HepG2 (cell line): Measurements from ENCODE around the gene PPP1CA. TPM values are rescaled to one million over a fixed set of nuclear protein-coding genes. Genes with fewer than 3 reads are reported as not detected.

Source experiments
- ATAC-seq: fragments of 200-7000 bp; cut with Tn5 transposase; 3 replicates; pipeline ENCODE4 v1.9.1; 2020; ENCODE audit warnings: mild to moderate bottlenecking, moderate library complexity
- BruUV-seq: library from RNA; stranded (reverse); fragments of 400-500 nt; replicated peaks from 2 replicates; lab custom pipeline; 2021; lab: Mats Ljungman, UMichigan
- CTCF ChIA-PET: fragments of 300-600 bp; formaldehyde crosslinking; extraction: SDS; loops from one replicate; lab custom pipeline; 2021; ENCODE audit warnings: low total read pairs, inconsistent platforms, low intra/inter-chr PET ratio; lab: Yijun Ruan, JAX
- POLR2A ChIA-PET: fragments of 350-600 bp; sonication (Branson Sonifier 250); formaldehyde crosslinking; loops from one replicate; lab custom pipeline; 2020; ENCODE audit warnings: antibody characterized with exemption, inconsistent platforms; lab: Yijun Ruan, JAX
- DNase-seq: peaks from one replicate; pipeline ENCODE4 v3.0.0-alpha.2; 2015; ENCODE audit warnings: low spot score
- FAIRE-seq: peaks from 3 replicates; lab custom pipeline; 2011; peaks lifted over from hg19 to GRCh38; lab: Jason Lieb, UNC
- H2AFZ ChIP-seq: one replicate; pipeline ENCODE4 v1.6.1; 2011; ENCODE audit warnings: low read length, inconsistent platforms
- H3K27ac ChIP-seq: fragments of 300-600 bp; 3 replicates; pipeline ENCODE4 v1.8.0; 2011; ENCODE audit warnings: mixed run types, mild to moderate bottlenecking, mixed read lengths, low read length, inconsistent platforms; ENCODE audit not compliant: insufficient read depth; ENCODE audit errors: extremely low read length
- H3K27me3 ChIP-seq, 2 experiments: fragments of 200-600 bp in 1 of 2; 2 replicates in 1 of 2; 3 replicates in 1 of 2; pipeline versions ENCODE4 v1.6.0 to v1.8.0; 2011; ENCODE audit warnings: low read length in 2 of 2, mild to moderate bottlenecking in 2 of 2, moderate library complexity in 2 of 2, inconsistent platforms in 1 of 2; ENCODE audit not compliant: insufficient read depth in 2 of 2, control insufficient read depth in 1 of 2
- H3K36me3 ChIP-seq, 2 experiments: fragments of 200-600 bp in 1 of 2; replicated peaks in 1 of 2; 2 replicates in 1 of 2; 3 replicates in 1 of 2; pipeline versions ENCODE4 v1.5.1 to v1.8.0; 2011; ENCODE audit warnings: low read length in 2 of 2, inconsistent platforms in 1 of 2; ENCODE audit not compliant: insufficient read depth in 2 of 2, control insufficient read depth in 1 of 2
- H3K4me1 ChIP-seq: 2 replicates; pipeline ENCODE4 v1.5.1; 2012; ENCODE audit warnings: low read length, inconsistent platforms; ENCODE audit not compliant: insufficient read depth
- H3K4me2 ChIP-seq: 2 replicates; pipeline ENCODE4 v1.6.0; 2011; ENCODE audit warnings: low read depth, low read length, inconsistent platforms
- H3K4me3 ChIP-seq, 3 experiments: fragments of 200-600 bp in 1 of 3; sonication (generic), shearing (Covaris generic) in 1 of 3; replicated peaks in 1 of 3; 2 replicates each; pipeline ENCODE4 v1.5.1; 2011 to 2016; ENCODE audit warnings: low read length in 3 of 3, inconsistent platforms in 2 of 3, low read depth in 2 of 3, mild to moderate bottlenecking in 2 of 3, control low read depth in 1 of 3, mixed read lengths in 1 of 3; ENCODE audit not compliant: insufficient read depth in 1 of 3
- H3K79me2 ChIP-seq: one replicate; pipeline ENCODE4 v1.6.1; 2011; ENCODE audit warnings: low read length, inconsistent platforms; ENCODE audit not compliant: insufficient read depth
- H3K9ac ChIP-seq: 2 replicates; pipeline ENCODE4 v1.6.0; 2011; ENCODE audit warnings: mild to moderate bottlenecking, low read depth, low read length, inconsistent platforms; ENCODE audit not compliant: insufficient read depth
- H3K9me3 ChIP-seq: 2 replicates; pipeline ENCODE4 v1.5.1; 2012; ENCODE audit warnings: mild to moderate bottlenecking, low read length
- H4K20me1 ChIP-seq: 2 replicates; pipeline ENCODE4 v1.6.0; 2011; ENCODE audit warnings: inconsistent platforms, mild to moderate bottlenecking, low read length, moderate library complexity; ENCODE audit not compliant: insufficient read depth
- AHR ChIP-seq: IDR thresholded peaks from 2 replicates; pipeline ENCODE4 v1.6.1; 2018; ENCODE audit warnings: missing genetic modification reagents, missing compliant biosample characterization
- BHLHE40 ChIP-seq: IDR thresholded peaks from 2 replicates; pipeline ENCODE4 v1.6.1; 2011; ENCODE audit warnings: low read length, improper control_type of control experiment
- GABPB1 ChIP-seq: IDR thresholded peaks from 2 replicates; pipeline ENCODE4 v1.6.1; 2016; ENCODE audit warnings: mild to moderate bottlenecking, missing genetic modification reagents, moderate library complexity, missing compliant biosample characterization
- HNRNPL ChIP-seq: fragments of 200-400 bp; formaldehyde crosslinking; IDR thresholded peaks from 2 replicates; pipeline ENCODE4 v1.6.1; 2017; ENCODE audit warnings: mild to moderate bottlenecking, low read depth, low read length
- KAT8 ChIP-seq: IDR thresholded peaks from 2 replicates; pipeline ENCODE4 v1.6.1; 2016; ENCODE audit warnings: missing genetic modification reagents, missing compliant biosample characterization
- NR2F6 ChIP-seq, 2 experiments: IDR thresholded peaks; 2 replicates each; pipeline ENCODE4 v1.6.1; 2016; ENCODE audit warnings: antibody characterized with exemption in 1 of 2, mild to moderate bottlenecking in 1 of 2
- RXRA ChIP-seq: sonication (generic); formaldehyde crosslinking; IDR thresholded peaks from 2 replicates; pipeline ENCODE4 v1.5.1; 2020; ENCODE audit warnings: missing genetic modification reagents
- SP4 ChIP-seq: sonication (generic); formaldehyde crosslinking; IDR thresholded peaks from 2 replicates; pipeline ENCODE4 v1.8.1; 2023; ENCODE audit warnings: mild to moderate bottlenecking, missing genetic modification reagents
- SP5 ChIP-seq: IDR thresholded peaks from 2 replicates; pipeline ENCODE4 v1.6.1; 2016; ENCODE audit warnings: low read depth, borderline replicate concordance
- ZNF121 ChIP-seq: sonication (generic); formaldehyde crosslinking; IDR thresholded peaks from 2 replicates; pipeline ENCODE4 v1.5.0; 2020; ENCODE audit warnings: mild to moderate bottlenecking, missing genetic modification reagents
- ZNF143 ChIP-seq: sonication (generic); formaldehyde crosslinking; IDR thresholded peaks from 2 replicates; pipeline ENCODE4 v1.4.0; 2020; ENCODE audit warnings: missing genetic modification reagents
- ZNF251 ChIP-seq: sonication (generic); formaldehyde crosslinking; IDR thresholded peaks from 2 replicates; pipeline ENCODE4 v1.9.0; 2021; ENCODE audit warnings: mild to moderate bottlenecking, missing genetic modification reagents
- ZNF335 ChIP-seq: sonication (generic); formaldehyde crosslinking; IDR thresholded peaks from 2 replicates; pipeline ENCODE4 v1.4.0; 2020; ENCODE audit warnings: missing genetic modification reagents
- ZNF343 ChIP-seq: sonication (generic); formaldehyde crosslinking; IDR thresholded peaks from 2 replicates; pipeline ENCODE4 v1.4.0; 2020; ENCODE audit warnings: mild to moderate bottlenecking, missing genetic modification reagents
- WGBS: methylation state at CpG from one replicate; pipeline ENCODE4 v1.1.6; 2017; ENCODE audit warnings: low lambda C conversion rate; 5-methylcytosine and 5-hydroxymethylcytosine counted together
- in situ Hi-C: cut with HindIII; loops from 2 replicates; pipeline ENCODE4 v1.10.0; 2017; ENCODE audit warnings: low pct_unique_long_range_greater_than_20kb; ENCODE audit not compliant: extremely low pct_ligation_motif_present
- intact Hi-C: fragments of 100-400 bp; cut with micrococcal nuclease; formaldehyde crosslinking; loops from one replicate; pipeline ENCODE4 v1.10.0; 2022; ENCODE audit not compliant: unreplicated experiment
- polyA plus RNA-seq, 8 experiments: library from polyadenylated mRNA; depleted of rRNA in 3 of 8; stranded (reverse) in 7 of 8; unstranded in 1 of 8; fragments of >200 nt; fragmentation: Illumina TruSeq in 4 of 8; extraction: Trizol in 4 of 8; gene quantifications; 2 replicates each; pipeline versions ENCODE4 v1.2.1 to v1.2.3, GENCODE V29; 2011 to 2016; ENCODE audit warnings: low read depth in 4 of 8, missing spikeins in 1 of 8, mixed read lengths in 1 of 8; ENCODE audit not compliant: insufficient read depth in 1 of 8
- total RNA-seq, 5 experiments: library from RNA; depleted of rRNA; stranded (reverse); fragments of >200 nt; fragmentation: Illumina TruSeq; extraction: Trizol; gene quantifications; 2 replicates each; pipeline ENCODE4 v1.2.3, GENCODE V29; 2016; ENCODE audit warnings: low read depth in 1 of 5
- TF ChIP-seq, protein P1 (sequence below): sonication (generic); formaldehyde crosslinking; IDR thresholded peaks from 2 replicates; pipeline ENCODE4 v1.9.0; 2022; ENCODE audit warnings: low read depth, missing genetic modification reagents

The PPP1CA gene
- total and polyA plus RNA-seq, 2 of the 13 experiments (the other 11 are each of a cell fraction or from before 2014, with no cell fraction given): 149 to 170 TPM

DNA sequence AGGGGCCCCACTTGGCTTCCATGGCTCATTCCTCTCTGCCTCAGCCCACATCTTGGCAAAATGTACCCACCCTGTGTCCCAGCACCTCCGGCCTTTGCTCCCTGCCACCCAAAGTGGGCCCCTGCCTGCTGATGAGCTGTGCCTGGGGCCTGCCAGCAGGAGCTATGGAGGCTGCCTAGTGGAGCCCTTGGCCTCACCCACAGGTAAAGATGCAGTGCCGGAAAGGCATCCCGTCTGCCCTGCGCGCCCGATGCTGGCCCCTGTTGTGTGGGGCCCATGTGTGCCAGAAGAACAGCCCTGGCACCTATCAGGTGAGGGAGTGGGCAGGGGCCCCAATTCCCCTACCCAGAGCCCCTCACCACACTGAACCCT, 3.5 kb upstream of the PPP1CA start (continued):
- no peak for TF ChIP-seq KAT8
- TF ChIP-seq ZNF143 (CRISPR knock-in tag): no peak
- TF ChIP-seq, protein P1, sequence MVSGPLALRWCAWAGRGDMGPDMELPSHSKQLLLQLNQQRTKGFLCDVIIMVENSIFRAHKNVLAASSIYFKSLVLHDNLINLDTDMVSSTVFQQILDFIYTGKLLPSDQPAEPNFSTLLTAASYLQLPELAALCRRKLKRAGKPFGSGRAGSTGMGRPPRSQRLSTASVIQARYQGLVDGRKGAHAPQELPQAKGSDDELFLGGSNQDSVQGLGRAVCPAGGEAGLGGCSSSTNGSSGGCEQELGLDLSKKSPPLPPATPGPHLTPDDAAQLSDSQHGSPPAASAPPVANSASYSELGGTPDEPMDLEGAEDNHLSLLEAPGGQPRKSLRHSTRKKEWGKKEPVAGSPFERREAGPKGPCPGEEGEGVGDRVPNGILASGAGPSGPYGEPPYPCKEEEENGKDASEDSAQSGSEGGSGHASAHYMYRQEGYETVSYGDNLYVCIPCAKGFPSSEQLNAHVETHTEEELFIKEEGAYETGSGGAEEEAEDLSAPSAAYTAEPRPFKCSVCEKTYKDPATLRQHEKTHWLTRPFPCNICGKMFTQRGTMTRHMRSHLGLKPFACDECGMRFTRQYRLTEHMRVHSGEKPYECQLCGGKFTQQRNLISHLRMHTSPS (CRISPR knock-in tag): peak; percentile 3; the same call in 1 of the 2 replicates
- no peak for TF ChIP-seq ZNF335 (CRISPR knock-in tag)
- TF ChIP-seq ZNF251: no peak
- no peak for TF ChIP-seq GABPB1 (CRISPR knock-in tag)
- no peak for TF ChIP-seq BHLHE40

DNA sequence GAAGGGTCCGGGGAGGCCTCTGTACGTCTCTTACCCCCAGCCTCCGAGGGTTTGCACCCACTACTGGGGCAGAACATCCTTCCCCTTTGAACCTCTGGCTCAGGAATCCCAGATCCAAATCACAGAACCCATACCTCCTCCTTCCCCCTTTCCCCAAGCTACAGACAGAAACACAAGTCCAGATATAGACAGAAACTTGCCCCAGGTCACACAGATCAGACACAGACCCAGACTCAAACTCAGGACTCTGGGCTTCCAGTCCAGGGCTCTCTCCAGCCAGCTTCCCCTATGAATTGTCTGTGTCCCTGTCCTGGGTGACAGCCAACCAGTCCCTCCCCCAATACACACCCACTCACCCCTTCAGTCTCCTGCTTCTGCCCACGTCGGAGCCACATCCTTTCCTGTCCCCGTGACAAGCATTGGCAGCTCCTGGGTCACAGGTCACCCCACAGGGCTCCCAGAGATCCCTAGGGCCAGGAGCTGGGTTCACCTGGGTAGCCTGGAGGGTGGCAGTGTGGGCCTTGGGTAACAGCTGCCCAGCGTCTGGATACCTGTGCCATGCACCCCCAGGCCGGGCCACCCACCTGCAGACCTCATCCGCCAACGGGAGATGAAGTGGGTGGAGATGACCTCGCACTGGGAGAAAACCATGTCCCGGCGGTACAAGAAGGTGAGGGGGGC, 3.0 kb upstream of the PPP1CA start:
- peak overlapping the region; percentile 69 for H3K4me2 ChIP-seq
- intact Hi-C loops (no loop called here), in situ Hi-C loops (loop anchor here (5.0 kb wide), 2 partner anchors 63 to 103 kb away; partner anchors contain the start of genes CDK2AP2, PITPNM1 and TMEM134)
- peaks cover 2 to 4% of the 10 kb centered on the region in 2 experiments; a peak in 1 of 5 replicates for H3K27me3 ChIP-seq
- H3K36me3 ChIP-seq: peaks cover 0 to 3% of the 10 kb centered on the region in 2 experiments; a peak in 1 of 5 replicates
- DNase-seq: no peak
- no peaks in the 10 kb centered on the region for H3K9me3 ChIP-seq
- 33% methylated on average over 6 of the region's 13 CpGs for WGBS
- no peak overlapping the region for H3K27ac ChIP-seq
- no peak for ATAC-seq
- H3K9ac ChIP-seq: peak overlapping the region; percentile 50; the same call in 1 of the 2 replicates
- peaks cover 61% of the 10 kb centered on the region for H3K4me1 ChIP-seq
- CTCF ChIA-PET: no interaction called here
- H3K79me2 ChIP-seq: peaks cover 14% of the 10 kb centered on the region
- no peak for FAIRE-seq
- peaks cover 3% of the 10 kb centered on the region; the same call in 1 of the 2 replicates for H4K20me1 ChIP-seq
- POLR2A ChIA-PET: interaction anchor here (4.4 to 6.2 kb wide), 2 partner anchors 15 to 51 kb away, joined by 42 to 78 read pairs; partner anchors contain the start of gene POLD4
- no TSS peak for BruUV-seq
- H3K4me3 ChIP-seq: peak overlapping the region in 2 of 3 experiments; percentile 52 to 57; a peak in 5 of 6 replicates
- H2AFZ ChIP-seq: no peak overlapping the region
- TF ChIP-seq NR2F6 (IDR thresholded peaks at IDR 0.05): peak; percentile 20; the same call in 1 of the 2 replicates
- no peak for TF ChIP-seq NR2F6 (CRISPR knock-in tag; IDR thresholded peaks at IDR 0.05)
- TF ChIP-seq ZNF121 (CRISPR knock-in tag): peak; percentile 71; the same call in 1 of the 2 replicates
- TF ChIP-seq RXRA: 0 out of 2 replicates have a peak, but pooled peaks have one; percentile 7
- TF ChIP-seq ZNF343: no peak
- TF ChIP-seq, protein P1 (CRISPR knock-in tag): peak; percentile 59
- TF ChIP-seq SP4 (CRISPR knock-in tag): no peak
- peak; percentile 90 for TF ChIP-seq HNRNPL
- TF ChIP-seq AHR: 0 out of 2 replicates have a peak, but pooled peaks have one; percentile 5
- peak; percentile 49; the same call in 1 of the 2 replicates for TF ChIP-seq SP5 (CRISPR knock-in tag)
